HepG2 (cell line): ENCODE measurements around the gene CEP78. TPM values are rescaled to one million over a fixed set of nuclear protein-coding genes. Genes with fewer than 3 reads are reported as not detected.

Experiments
- AKNA ChIP-seq: sonication (generic); formaldehyde crosslinking; IDR thresholded peaks from 2 replicates; pipeline ENCODE4 v1.4.0; 2020; ENCODE audit warnings: missing genetic modification reagents, borderline replicate concordance
- E2F1 ChIP-seq: sonication (generic); formaldehyde crosslinking; IDR thresholded peaks from 2 replicates; pipeline ENCODE4 v1.5.0; 2020; ENCODE audit warnings: missing genetic modification reagents
- ELF3 ChIP-seq: IDR thresholded peaks from 2 replicates; pipeline ENCODE4 v1.6.1; 2016; ENCODE audit warnings: missing genetic modification reagents, missing compliant biosample characterization
- KDM5A ChIP-seq: fragments of 200-600 bp; sonication (generic); IDR thresholded peaks from 2 replicates; pipeline ENCODE4 v1.7.0; 2018; ENCODE audit warnings: antibody characterized with exemption, mild to moderate bottlenecking, low read length, borderline replicate concordance
- KLF6 ChIP-seq: IDR thresholded peaks from 2 replicates; pipeline ENCODE4 v1.8.0; 2016; ENCODE audit warnings: missing biosample characterization, missing genetic modification reagents
- MTA3 ChIP-seq: sonication (generic); formaldehyde crosslinking; IDR thresholded peaks from 2 replicates; pipeline ENCODE4 v1.4.0; 2020; ENCODE audit warnings: missing genetic modification reagents
- NAIF1 ChIP-seq: sonication (generic); formaldehyde crosslinking; IDR thresholded peaks from 2 replicates; pipeline ENCODE4 v1.5.0; 2020; ENCODE audit warnings: mild to moderate bottlenecking, missing genetic modification reagents, borderline replicate concordance
- ONECUT2 ChIP-seq: sonication (generic); formaldehyde crosslinking; IDR thresholded peaks from 2 replicates; pipeline ENCODE4 v1.4.0; 2020; ENCODE audit warnings: missing genetic modification reagents
- SAFB2 ChIP-seq: sonication (generic); formaldehyde crosslinking; IDR thresholded peaks from 2 replicates; pipeline ENCODE4 v1.5.1; 2020; ENCODE audit warnings: missing genetic modification reagents, low read depth, mild to moderate bottlenecking, borderline replicate concordance
- SNRNP70 ChIP-seq: fragments of 200-400 bp; formaldehyde crosslinking; IDR thresholded peaks from 2 replicates; pipeline ENCODE4 v1.6.1; 2017; ENCODE audit warnings: mild to moderate bottlenecking, low read depth, low read length, moderate library complexity
- SP2 ChIP-seq: sonication (generic); formaldehyde crosslinking; IDR thresholded peaks from 2 replicates; pipeline ENCODE4 v1.5.1; 2020; ENCODE audit warnings: mild to moderate bottlenecking, missing genetic modification reagents
- SP5 ChIP-seq: IDR thresholded peaks from 2 replicates; pipeline ENCODE4 v1.6.1; 2016; ENCODE audit warnings: low read depth, borderline replicate concordance
- ZNF17 ChIP-seq: sonication (generic); formaldehyde crosslinking; IDR thresholded peaks from 2 replicates; pipeline ENCODE4 v1.5.0; 2020; ENCODE audit warnings: mild to moderate bottlenecking, missing genetic modification reagents
- ZNF281 ChIP-seq: sonication (generic); formaldehyde crosslinking; IDR thresholded peaks from 2 replicates; pipeline ENCODE4 v1.4.0; 2020; ENCODE audit warnings: missing genetic modification reagents, borderline replicate concordance
- ZNF556 ChIP-seq: sonication (generic); formaldehyde crosslinking; IDR thresholded peaks from 2 replicates; pipeline ENCODE4 v1.4.0; 2020; ENCODE audit warnings: mild to moderate bottlenecking, missing genetic modification reagents, borderline replicate concordance
- polyA plus RNA-seq, 8 experiments: library from polyadenylated mRNA; depleted of rRNA in 3 of 8; stranded (reverse) in 7 of 8; unstranded in 1 of 8; fragments of >200 nt; fragmentation: Illumina TruSeq in 4 of 8; extraction: Trizol in 4 of 8; gene quantifications; 2 replicates each; pipeline versions ENCODE4 v1.2.1 to v1.2.3, GENCODE V29; 2011 to 2016; ENCODE audit warnings: low read depth in 4 of 8, missing spikeins in 1 of 8, mixed read lengths in 1 of 8; ENCODE audit not compliant: insufficient read depth in 1 of 8
- total RNA-seq, 5 experiments: library from RNA; depleted of rRNA; stranded (reverse); fragments of >200 nt; fragmentation: Illumina TruSeq; extraction: Trizol; gene quantifications; 2 replicates each; pipeline ENCODE4 v1.2.3, GENCODE V29; 2016; ENCODE audit warnings: low read depth in 1 of 5

Gene CEP78
- total and polyA plus RNA-seq, 2 of the 13 experiments (the other 11 are each of a cell fraction or from before 2014, with no cell fraction given) = 5.1 to 30.8 TPM

- TF ChIP-seq ELF3 (CRISPR knock-in tag) (no peak), AKNA (CRISPR knock-in tag) (peak; percentile 17; the same call in 1 of the 2 replicates), SP2 (CRISPR knock-in tag) (peak; percentile 88), NAIF1 (CRISPR knock-in tag) (0 out of 2 replicates have a peak, but pooled peaks have one; percentile 43), SAFB2 (CRISPR knock-in tag) (no peak), ONECUT2 (CRISPR knock-in tag) (0 out of 2 replicates have a peak, but pooled peaks have one; percentile 36), KDM5A (no peak; the same call in 1 of the 2 replicates), SNRNP70 (no peak), MTA3 (CRISPR knock-in tag) (peak; percentile 27; the same call in 1 of the 2 replicates), ZNF281 (CRISPR knock-in tag) (peak; percentile 62; the same call in 1 of the 2 replicates), KLF6 (CRISPR knock-in tag) (peak; percentile 88), ZNF17 (CRISPR knock-in tag) (no peak), E2F1 (CRISPR knock-in tag) (peak; percentile 83), SP5 (CRISPR knock-in tag) (0 out of 2 replicates have a peak, but pooled peaks have one; percentile 10), ZNF556 (CRISPR knock-in tag) (0 out of 2 replicates have a peak, but pooled peaks have one; percentile 4)
Observed at GRCh38 chr9:78296893-78297671, 61.2 kb downstream of the CEP78 start, which contains the start of gene PSAT1 (continued).
